Daoy (cell line): ENCODE results near the gene VSTM2L. TPM values are rescaled to one million over a fixed set of nuclear protein-coding genes. Genes with fewer than 3 reads are reported as not detected.
"Not testable (repeated sequence)": the region's sequence is repeated elsewhere in the genome, so short reads cannot be mapped to it uniquely, and the experiment has no call there.

Experiments
- DNase-seq: peaks from one replicate; pipeline ENCODE4 v3.0.0-alpha.2; 2015; ENCODE audit warnings: low read depth
- total RNA-seq: library from RNA; depleted of rRNA; stranded (reverse); fragments of >200 nt; shearing (Covaris generic); gene quantifications from 2 replicates; pipeline ENCODE4 v1.2.3, GENCODE V29; 2014

Gene VSTM2L
- total RNA-seq, 1 experiment from 2014 or later: 10.0 TPM

DNA sequence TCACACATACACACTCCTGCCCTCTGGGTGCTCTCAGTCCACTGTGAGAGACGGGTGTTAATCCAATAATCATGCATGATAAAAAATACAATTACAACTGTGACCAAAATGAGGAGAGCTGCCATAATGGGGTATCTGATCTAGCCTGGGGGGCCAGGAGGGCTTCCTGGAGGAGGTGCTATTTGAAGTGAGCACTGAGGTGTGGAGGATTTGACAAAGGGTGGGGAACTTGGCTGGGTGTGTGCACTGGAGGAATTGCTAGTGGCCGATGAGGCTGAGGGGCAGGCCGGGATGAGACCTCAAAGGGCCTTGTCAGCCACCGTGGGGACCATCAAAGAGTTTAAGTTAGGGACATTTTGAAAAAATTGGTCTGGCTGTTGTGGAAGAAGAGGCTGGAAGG is 34.8 kb downstream of the VSTM2L start:
- no peak for DNase-seq

DNA sequence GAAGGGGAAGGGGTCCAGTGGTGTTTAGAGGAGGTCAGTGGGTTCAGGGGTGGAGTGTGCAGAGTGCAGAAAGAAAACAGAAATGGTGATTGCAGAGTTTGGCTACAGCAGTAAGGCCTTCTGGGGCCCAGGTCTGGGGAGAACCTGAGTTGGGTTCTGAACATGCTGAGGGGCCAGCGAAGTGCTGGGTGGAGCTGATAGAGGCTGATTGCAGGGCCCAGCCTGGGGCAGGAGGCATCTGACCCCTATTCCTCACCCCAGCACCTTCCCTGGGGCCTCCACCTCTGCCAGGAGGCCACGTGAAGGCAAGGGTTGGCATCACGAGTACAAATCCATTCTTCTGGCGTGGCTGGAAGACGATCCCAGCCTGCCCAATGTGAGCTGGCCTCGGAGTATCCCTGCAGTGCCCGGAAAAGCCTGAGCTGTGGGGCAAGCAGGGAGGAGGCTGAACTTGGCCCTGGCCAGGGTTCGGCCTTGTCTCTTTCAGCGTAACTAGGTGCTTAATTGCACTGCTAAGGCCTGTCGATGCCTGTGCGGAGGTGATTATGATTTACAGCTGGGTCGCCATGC is 35.3 kb downstream of the VSTM2L start:
- DNase-seq: no peak

GRCh38 chr20:37938954-37939353 is 36.0 kb downstream of the VSTM2L start:
- no peak for DNase-seq

DNA sequence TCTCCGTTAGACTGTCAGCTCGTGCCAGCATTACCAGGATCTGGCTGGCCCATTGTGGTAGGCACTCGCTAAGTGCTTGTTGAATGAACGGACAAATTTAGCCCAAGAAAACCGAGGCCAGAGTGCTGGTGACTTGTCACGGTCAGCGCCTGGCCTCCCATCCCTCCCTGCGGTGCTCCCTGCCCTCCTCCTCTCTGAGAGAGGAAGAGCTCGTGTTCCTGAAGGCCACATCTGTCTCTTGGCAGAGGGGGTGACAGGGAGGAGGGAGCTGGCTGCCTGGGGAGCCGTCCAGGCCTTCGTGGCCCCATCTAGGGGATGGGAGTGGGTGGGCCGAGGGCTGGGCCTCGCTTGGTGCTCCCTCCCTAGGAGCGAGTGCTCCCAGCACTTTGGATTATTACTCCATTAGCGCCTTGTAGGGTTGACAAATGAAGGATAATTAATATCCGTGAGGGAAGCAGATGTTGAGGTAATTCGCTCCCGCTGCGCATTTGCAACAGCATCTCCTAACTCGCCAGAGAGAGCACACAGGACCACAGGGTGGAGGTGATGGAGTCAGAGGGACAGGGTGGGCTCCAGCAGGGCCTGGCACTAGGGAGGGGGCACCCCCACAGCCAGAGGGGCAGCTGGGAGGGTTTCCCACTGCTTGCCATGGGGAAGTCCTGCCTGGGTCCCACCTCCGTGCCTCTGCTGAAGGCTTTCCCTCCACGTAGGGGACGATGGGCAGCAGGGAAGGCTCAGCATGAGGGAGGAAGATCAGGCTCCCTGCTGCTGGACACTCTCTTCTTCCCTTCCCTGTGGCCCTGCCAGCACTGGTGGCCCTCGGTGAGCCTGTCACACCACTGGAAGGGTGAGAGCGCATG is 37.0 kb downstream of the VSTM2L start:
- DNase-seq: no peak

- DNase-seq: no peak
Measured at GRCh38 chr20:37940858-37941257, 37.9 kb downstream of the VSTM2L start.

DNA sequence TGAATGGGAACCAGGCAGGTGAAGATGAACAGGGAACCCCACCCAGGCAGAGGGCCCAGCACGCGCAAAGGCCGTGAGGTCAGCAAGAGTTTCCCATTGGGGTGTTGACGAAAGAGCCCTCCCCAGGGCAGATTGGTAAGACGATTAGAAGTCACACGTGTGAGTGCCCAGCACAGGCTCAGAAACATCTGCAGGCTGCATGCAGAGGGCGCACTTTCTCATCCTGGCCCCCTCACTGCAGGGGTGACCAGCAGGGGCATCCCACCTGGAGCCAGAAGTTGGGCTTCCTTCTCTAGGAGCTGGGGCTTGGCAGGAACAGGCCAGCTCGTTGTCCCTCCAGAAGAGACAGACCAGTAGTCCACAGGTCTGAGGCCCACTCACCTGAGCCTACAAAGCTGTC is 38.4 kb downstream of the VSTM2L start:
- DNase-seq: no peak

- no peak for DNase-seq
Measured at GRCh38 chr20:37941992-37942391, 39.1 kb downstream of the VSTM2L start.

GRCh38 chr20:37943033-37943432 is 40.1 kb downstream of the VSTM2L start:
- peak; percentile 19 for DNase-seq

GRCh38 chr20:37943501-37944455 is 40.9 kb downstream of the VSTM2L start:
- DNase-seq: no peak

GRCh38 chr20:37944456-37944981 is 41.6 kb downstream of the VSTM2L start:
- no peak for DNase-seq

- no peak for DNase-seq
Measured at GRCh38 chr20:37945091-37945547, 42.2 kb downstream of the VSTM2L start.

GRCh38 chr20:37946946-37947345 is 44.0 kb downstream of the VSTM2L start:
- DNase-seq: no peak

- no peak for DNase-seq
Measured at GRCh38 chr20:37947943-37948342, 45.0 kb downstream of the VSTM2L start.

DNA sequence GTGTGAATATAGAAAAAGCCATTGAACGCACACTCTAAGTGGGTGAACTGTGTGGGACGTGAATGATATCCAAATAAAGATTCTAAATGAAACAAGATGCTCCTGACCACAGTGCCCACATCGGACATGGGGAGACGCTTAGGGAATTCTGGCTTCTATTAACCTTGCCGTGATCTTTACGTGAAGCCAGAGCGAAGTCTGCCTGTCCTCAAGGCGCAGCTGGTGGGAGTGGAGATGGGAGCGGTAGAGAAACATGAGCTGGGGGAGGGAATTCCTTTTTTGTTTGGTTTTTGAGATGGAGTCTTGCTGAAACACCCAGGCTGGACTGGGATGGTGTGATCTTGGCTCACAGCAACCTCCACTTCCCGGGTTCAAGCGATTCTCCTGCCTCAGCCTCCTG is 46.0 kb downstream of the VSTM2L start:
- DNase-seq: no peak

GRCh38 chr20:37954190-37954589 is 51.3 kb downstream of the VSTM2L start:
- DNase-seq: no peak

DNA sequence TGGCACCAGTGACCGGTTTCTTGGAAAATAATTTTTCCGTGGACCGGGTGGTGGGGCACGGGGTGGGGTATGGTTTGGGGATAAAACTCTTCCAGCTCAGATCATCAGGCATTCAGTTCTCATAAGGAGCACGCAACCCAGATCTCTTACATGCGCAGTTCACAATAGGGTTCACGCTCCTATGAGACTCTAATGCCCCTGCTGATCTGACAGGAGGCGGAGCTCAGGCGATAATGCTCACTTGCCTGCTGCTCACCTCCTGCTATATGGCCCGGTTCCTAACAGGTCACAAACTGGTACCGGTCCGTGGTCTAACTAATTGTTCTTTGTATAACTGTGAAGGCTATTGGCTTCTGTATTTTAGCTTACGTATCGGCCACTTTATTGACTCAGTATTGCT is 51.7 kb downstream of the VSTM2L start:
- no peak for DNase-seq

GRCh38 chr20:37955511-37955910 is 52.6 kb downstream of the VSTM2L start:
- DNase-seq: no peak

- no peak for DNase-seq
Measured at GRCh38 chr20:37956107-37956585, 53.2 kb downstream of the VSTM2L start.

GRCh38 chr20:37958856-37959520 is 56.1 kb downstream of the VSTM2L start:
- no peak for DNase-seq

- DNase-seq: no peak
Measured at GRCh38 chr20:37961066-37961465, 58.1 kb downstream of the VSTM2L start.

- not testable (repeated sequence) for DNase-seq
Measured at GRCh38 chr20:37963483-37963882, 60.6 kb downstream of the VSTM2L start.
